ENCODE measurements around the gene SFTA2. TPM values are rescaled to one million over a fixed set of nuclear protein-coding genes. Genes with fewer than 3 reads are reported as not detected.
"Not testable (repeated sequence)": the region's sequence is repeated elsewhere in the genome, so short reads cannot be mapped to it uniquely, and the experiment has no call there.

The SFTA2 gene
- total RNA-seq, 1 experiment from 2014 or later = not detected

DNA sequence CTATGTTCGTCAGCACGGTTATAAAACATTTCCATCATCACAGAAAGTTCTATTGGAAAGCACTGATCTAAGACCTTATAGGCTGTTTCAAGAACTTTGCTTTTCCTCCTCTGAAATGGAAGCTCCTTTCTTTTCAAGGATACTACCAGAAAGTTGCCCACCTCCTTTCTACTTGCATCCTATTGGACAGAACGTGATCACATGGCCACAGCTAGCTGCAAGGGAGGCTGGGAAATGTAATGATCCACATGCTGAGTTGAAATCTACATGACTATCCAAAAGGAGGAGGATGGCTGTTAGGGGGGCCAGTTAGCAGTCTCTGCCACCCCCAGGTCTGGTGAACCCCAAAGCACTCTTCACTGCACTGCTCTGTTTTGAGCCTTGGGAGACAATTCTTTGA, 3.3 kb downstream of the SFTA2 start:
- Histone ChIP-seq H3K4me1 (ENCODE audit: control insufficient read depth in 1 of 2, insufficient read depth in 2 of 2, low read length in 2 of 2) (peaks cover 7 to 23% of the 10 kb centered on the region in 2 experiments; a peak in 3 of 4 replicates), H3K79me2 (ENCODE audit: insufficient read depth, low read length) (no peaks in the 10 kb centered on the region), H3K4me2 (ENCODE audit: low read length) (no peak overlapping the region), H3K27me3 (ENCODE audit: insufficient read depth, low read length) (no peaks in the 10 kb centered on the region), H3K4me3 (replicated peaks in 1 of 2; ENCODE audit: low read depth in 1 of 2, low read length in 2 of 2) (no peak overlapping the region), H3K9me2 (ENCODE audit: insufficient read depth) (no peaks in the 10 kb centered on the region), H3K36me3 (ENCODE audit: control insufficient read depth in 1 of 2, insufficient read depth in 2 of 2, low read length in 2 of 2) (peaks cover 4 to 5% of the 10 kb centered on the region in 2 experiments; a peak in 3 of 4 replicates), H3K9me3 (ENCODE audit: control insufficient read depth in 1 of 2, insufficient read depth in 1 of 2, low read depth in 1 of 2, low read length in 2 of 2) (peaks cover 0 to 11% of the 10 kb centered on the region in 2 experiments; a peak in 1 of 4 replicates), H2AFZ (ENCODE audit: low read depth, low read length, poor library complexity, severe bottlenecking) (no peak overlapping the region), H4K20me1 (ENCODE audit: insufficient read depth) (no peaks in the 10 kb centered on the region), H3K27ac (ENCODE audit: low read depth, low read length) (no peak overlapping the region), H3K9ac (ENCODE audit: low read length) (no peak overlapping the region)
- CTCF ChIA-PET = no interaction called here
- TF ChIP-seq YY1 (IDR thresholded peaks at IDR 0.05; ENCODE audit: extremely low read depth, insufficient replicate concordance, low read depth, low read length) (no peak), CBX3 (IDR thresholded peaks at IDR 0.05; ENCODE audit: low read depth) (no peak), CEBPB (IDR thresholded peaks at IDR 0.05; ENCODE audit: low read depth) (no peak), POLR2A (IDR thresholded peaks at IDR 0.05; ENCODE audit: borderline replicate concordance, extremely low read depth, insufficient read depth, insufficient read length) (no peak), EZH2 (IDR thresholded peaks at IDR 0.05) (no peak), FOSL1 (IDR thresholded peaks at IDR 0.05; ENCODE audit: low read depth) (no peak), ATF3 (IDR thresholded peaks at IDR 0.05) (no peak), JUND (IDR thresholded peaks at IDR 0.05) (no peak), REST (IDR thresholded peaks at IDR 0.05; ENCODE audit: low read depth) (no peak), SRF (IDR thresholded peaks at IDR 0.05; ENCODE audit: low read depth) (no peak), EZH2phosphoT487 (IDR thresholded peaks at IDR 0.05; ENCODE audit: borderline replicate concordance) (no peak), EGR1 (IDR thresholded peaks at IDR 0.05; ENCODE audit: low read depth) (no peak), TCF7L2 (IDR thresholded peaks at IDR 0.05; ENCODE audit: borderline replicate concordance, extremely low read depth, insufficient read depth, insufficient read length) (no peak), ZNF274 (IDR thresholded peaks at IDR 0.05; ENCODE audit: low read depth, low read length) (no peak), SP1 (IDR thresholded peaks at IDR 0.05; ENCODE audit: low read depth) (no peak)
- TF ChIP-seq, protein P1, sequence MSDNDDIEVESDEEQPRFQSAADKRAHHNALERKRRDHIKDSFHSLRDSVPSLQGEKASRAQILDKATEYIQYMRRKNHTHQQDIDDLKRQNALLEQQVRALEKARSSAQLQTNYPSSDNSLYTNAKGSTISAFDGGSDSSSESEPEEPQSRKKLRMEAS (IDR thresholded peaks at IDR 0.05) = no peak
- TF ChIP-seq, protein P2, sequence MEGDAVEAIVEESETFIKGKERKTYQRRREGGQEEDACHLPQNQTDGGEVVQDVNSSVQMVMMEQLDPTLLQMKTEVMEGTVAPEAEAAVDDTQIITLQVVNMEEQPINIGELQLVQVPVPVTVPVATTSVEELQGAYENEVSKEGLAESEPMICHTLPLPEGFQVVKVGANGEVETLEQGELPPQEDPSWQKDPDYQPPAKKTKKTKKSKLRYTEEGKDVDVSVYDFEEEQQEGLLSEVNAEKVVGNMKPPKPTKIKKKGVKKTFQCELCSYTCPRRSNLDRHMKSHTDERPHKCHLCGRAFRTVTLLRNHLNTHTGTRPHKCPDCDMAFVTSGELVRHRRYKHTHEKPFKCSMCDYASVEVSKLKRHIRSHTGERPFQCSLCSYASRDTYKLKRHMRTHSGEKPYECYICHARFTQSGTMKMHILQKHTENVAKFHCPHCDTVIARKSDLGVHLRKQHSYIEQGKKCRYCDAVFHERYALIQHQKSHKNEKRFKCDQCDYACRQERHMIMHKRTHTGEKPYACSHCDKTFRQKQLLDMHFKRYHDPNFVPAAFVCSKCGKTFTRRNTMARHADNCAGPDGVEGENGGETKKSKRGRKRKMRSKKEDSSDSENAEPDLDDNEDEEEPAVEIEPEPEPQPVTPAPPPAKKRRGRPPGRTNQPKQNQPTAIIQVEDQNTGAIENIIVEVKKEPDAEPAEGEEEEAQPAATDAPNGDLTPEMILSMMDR (IDR thresholded peaks at IDR 0.05 in 2 of 3, conservative IDR thresholded peaks at IDR 0.05 in 1 of 3; ENCODE audit: borderline replicate concordance in 1 of 3, insufficient read depth in 1 of 3, low read depth in 2 of 3, low read length in 2 of 3) = no peak
- ATAC-seq = no peak
- no peak for DNase-seq (ENCODE audit: low read depth, low spot score)
- POLR2A ChIA-PET = no interaction called here
- BruUV-seq (replicated peaks) = no TSS peak
- RAD21 ChIA-PET (ENCODE audit: low non-redundant PET in 1 of 2, low total read pairs in 2 of 2, uncharacterized antibody in 2 of 2, unreplicated experiment in 2 of 2) = no interaction called here
- intact Hi-C loops (cut with micrococcal nuclease) = no loop called here

GRCh38 chr6:30927080-30927479, 4.9 kb downstream of the SFTA2 start:
- POLR2A ChIA-PET; H3K36me3 ChIP-seq (ENCODE audit: control insufficient read depth in 1 of 2, insufficient read depth in 2 of 2, low read length in 2 of 2); DNase-seq (ENCODE audit: low read depth, low spot score); H3K27me3 ChIP-seq (ENCODE audit: insufficient read depth, low read length); ATAC-seq; H3K9ac ChIP-seq (ENCODE audit: low read length); H4K20me1 ChIP-seq (ENCODE audit: insufficient read depth); intact Hi-C loops (cut with micrococcal nuclease); H3K9me2 ChIP-seq (ENCODE audit: insufficient read depth); H3K27ac ChIP-seq (ENCODE audit: low read depth, low read length); H3K79me2 ChIP-seq (ENCODE audit: insufficient read depth, low read length); H2AFZ ChIP-seq (ENCODE audit: low read depth, low read length, poor library complexity, severe bottlenecking); H3K4me3 ChIP-seq (replicated peaks in 1 of 2; ENCODE audit: low read depth in 1 of 2, low read length in 2 of 2); BruUV-seq (replicated peaks): not testable (repeated sequence)
- peaks cover 0 to 11% of the 10 kb centered on the region in 2 experiments; a peak in 1 of 4 replicates for H3K9me3 ChIP-seq (ENCODE audit: control insufficient read depth in 1 of 2, insufficient read depth in 1 of 2, low read depth in 1 of 2, low read length in 2 of 2)
- ChIA-PET RAD21 (ENCODE audit: low non-redundant PET in 1 of 2, low total read pairs in 2 of 2, uncharacterized antibody in 2 of 2, unreplicated experiment in 2 of 2) (interaction anchor here in 1 of 2 experiments (0.7 kb wide), 1 partner anchor 189 kb away, joined by 6 read pairs; no protein-coding TSS in a partner anchor), CTCF (interaction anchor here (0.7 kb wide), 1 partner anchor 21 kb away, joined by 3 read pairs; no protein-coding TSS in a partner anchor)
- H3K4me2 ChIP-seq (ENCODE audit: low read length) = peak overlapping the region; percentile 13
- peaks cover 4 to 22% of the 10 kb centered on the region in 2 experiments; a peak in 3 of 4 replicates for H3K4me1 ChIP-seq (ENCODE audit: control insufficient read depth in 1 of 2, insufficient read depth in 2 of 2, low read length in 2 of 2)
